DOHH2 (cell line): Measurements from ENCODE around the gene FAM135A.

Experiments
- CTCF ChIP-seq: fragments of 200-600 bp; sonication (generic); IDR thresholded peaks from one replicate; pipeline ENCODE4 v1.5.1; 2014; ENCODE audit warnings: antibody characterized with exemption, mild to moderate bottlenecking, low read depth, low read length; ENCODE audit not compliant: poor library complexity, severe bottlenecking
- EZH2phosphoT487 ChIP-seq: fragments of 200-600 bp; sonication (generic); IDR thresholded peaks from 2 replicates; pipeline ENCODE4 v1.6.1; 2017; ENCODE audit warnings: borderline replicate concordance, mild to moderate bottlenecking, antibody characterized with exemption, low read length, moderate library complexity, mixed read lengths

DNA sequence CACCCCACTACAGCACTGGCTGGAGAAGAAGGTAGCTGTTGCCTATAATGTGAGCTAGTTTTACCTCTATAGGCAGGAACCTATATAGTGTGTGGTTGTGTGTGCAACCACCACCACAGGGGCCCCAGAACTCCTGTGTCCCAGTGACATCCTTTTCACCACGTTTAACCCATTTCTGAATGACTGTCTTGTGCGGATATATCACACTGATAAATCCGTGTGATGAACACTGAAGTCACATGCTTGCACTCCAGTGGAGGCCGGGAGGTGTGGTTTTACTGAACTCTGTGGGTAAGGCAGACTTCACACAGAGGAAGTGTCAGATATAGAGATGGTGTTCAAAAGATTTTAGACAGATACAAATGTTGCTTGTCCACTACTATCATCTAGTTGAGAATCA, 185.9 kb downstream of the FAM135A start:
- TF ChIP-seq EZH2phosphoT487 (no peak), CTCF (no peak)
